ENCODE data around the gene ST6GALNAC4.
A peak's percentile ranks its signal among the peaks of the same experiment; 100 is the strongest.

Gene ST6GALNAC4

GRCh38 chr9:127946728-127947127 lies 29.9 kb upstream of the ST6GALNAC4 start:
- no peak for DNase-seq

- no peak for DNase-seq
Observed at GRCh38 chr9:127945942-127946341, 29.1 kb upstream of the ST6GALNAC4 start.

- no peak for DNase-seq
Observed at GRCh38 chr9:127945338-127945737, 28.5 kb upstream of the ST6GALNAC4 start.

- no peak for DNase-seq
Observed at GRCh38 chr9:127944586-127945218, 27.9 kb upstream of the ST6GALNAC4 start.

- peak; percentile 52 to 74 (median 68) for DNase-seq
Observed at GRCh38 chr9:127943731-127944144, 26.9 kb upstream of the ST6GALNAC4 start.

GRCh38 chr9:127943011-127943662 lies 26.3 kb upstream of the ST6GALNAC4 start:
- DNase-seq = no peak

GRCh38 chr9:127942216-127943010 lies 25.6 kb upstream of the ST6GALNAC4 start:
- peak in 3 of 5 experiments; percentile 33 to 56 (median 40) for DNase-seq

- no peak for DNase-seq
Observed at GRCh38 chr9:127941961-127942215, 25.0 kb upstream of the ST6GALNAC4 start.

- DNase-seq = no peak
Observed at GRCh38 chr9:127941062-127941960, 24.5 kb upstream of the ST6GALNAC4 start.

GRCh38 chr9:127940593-127940992 lies 23.8 kb upstream of the ST6GALNAC4 start:
- DNase-seq = no peak

- no peak for DNase-seq
Observed at GRCh38 chr9:127938298-127938690, 21.5 kb upstream of the ST6GALNAC4 start.

GRCh38 chr9:127937388-127938297 lies 20.8 kb upstream of the ST6GALNAC4 start, which contains the start of gene DPM2:
DPM2 (minus strand) TSS chr9:127937854; CDS start chr9:127937820, 34 bp downstream.
- DNase-seq = peak; percentile 72 to 96 (median 78)

GRCh38 chr9:127937056-127937387 lies 20.2 kb upstream of the ST6GALNAC4 start:
- DNase-seq = no peak

- no peak for DNase-seq
Observed at GRCh38 chr9:127936347-127936852, 19.6 kb upstream of the ST6GALNAC4 start.

GRCh38 chr9:127935765-127936221 lies 19.0 kb upstream of the ST6GALNAC4 start:
- DNase-seq = peak in 1 of 5 experiments; percentile 43

GRCh38 chr9:127934986-127935385 lies 18.1 kb upstream of the ST6GALNAC4 start:
- DNase-seq = no peak

GRCh38 chr9:127934248-127934647 lies 17.4 kb upstream of the ST6GALNAC4 start:
- no peak for DNase-seq

- no peak for DNase-seq
Observed at GRCh38 chr9:127931092-127931881, 14.4 kb upstream of the ST6GALNAC4 start.

- DNase-seq = peak; percentile 50 to 71 (median 58)
Observed at GRCh38 chr9:127930231-127931091, 13.6 kb upstream of the ST6GALNAC4 start, which contains the start of gene PIP5KL1. PIP5KL1 (minus strand) TSS chr9:127930777; CDS start chr9:127930752, 25 bp downstream.
